GM10248 (cell line): ENCODE data around the gene TUBGCP3.
"Not testable (repeated sequence)": the region's sequence is repeated elsewhere in the genome, so short reads cannot be mapped to it uniquely, and the experiment has no call there.

Source experiments
- CTCF ChIA-PET: fragments of 300-600 bp; sonication (Branson Sonifier 250); formaldehyde crosslinking; extraction: SDS; loops from one replicate; lab custom pipeline; 2021; ENCODE audit warnings: antibody characterized with exemption; lab: Yijun Ruan, JAX
- POLR2A ChIA-PET: fragments of 350-650 bp; sonication (Branson Sonifier 250); formaldehyde crosslinking; extraction: SDS; loops from one replicate; lab custom pipeline; 2020; ENCODE audit warnings: antibody characterized with exemption; lab: Yijun Ruan, JAX
- DNase-seq: peaks from one replicate; pipeline ENCODE4 v3.0.0; 2012; ENCODE audit errors: extremely low spot score
- TF ChIP-seq, protein P1 (sequence below): IDR thresholded peaks from 2 replicates; pipeline ENCODE4 v1.5.1; 2012; ENCODE audit warnings: mild to moderate bottlenecking, low read depth; ENCODE audit errors: extremely low read depth, missing control alignments, control extremely low read depth

TUBGCP3 gene

DNA sequence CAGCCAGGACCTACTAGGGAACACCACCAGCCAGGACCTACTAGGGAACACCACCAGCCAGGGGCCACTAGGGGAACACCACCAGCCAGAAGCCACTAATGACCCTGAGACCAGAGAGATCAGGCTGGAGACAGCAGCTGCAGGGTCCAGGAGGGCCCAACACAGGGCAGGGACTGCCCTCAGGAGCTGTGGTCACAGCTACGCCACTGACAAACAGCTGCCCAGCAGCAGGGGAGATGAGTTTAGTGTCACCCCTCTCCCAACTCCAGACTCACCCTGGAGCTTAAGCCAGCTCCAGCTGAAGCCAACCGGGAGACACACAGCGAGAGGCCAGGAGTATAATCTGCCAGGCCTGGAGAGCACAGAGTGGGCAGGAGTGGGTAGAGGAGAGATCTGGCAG is 25.7 kb downstream of the TUBGCP3 start:
- DNase-seq = no peak
- TF ChIP-seq, protein P1, sequence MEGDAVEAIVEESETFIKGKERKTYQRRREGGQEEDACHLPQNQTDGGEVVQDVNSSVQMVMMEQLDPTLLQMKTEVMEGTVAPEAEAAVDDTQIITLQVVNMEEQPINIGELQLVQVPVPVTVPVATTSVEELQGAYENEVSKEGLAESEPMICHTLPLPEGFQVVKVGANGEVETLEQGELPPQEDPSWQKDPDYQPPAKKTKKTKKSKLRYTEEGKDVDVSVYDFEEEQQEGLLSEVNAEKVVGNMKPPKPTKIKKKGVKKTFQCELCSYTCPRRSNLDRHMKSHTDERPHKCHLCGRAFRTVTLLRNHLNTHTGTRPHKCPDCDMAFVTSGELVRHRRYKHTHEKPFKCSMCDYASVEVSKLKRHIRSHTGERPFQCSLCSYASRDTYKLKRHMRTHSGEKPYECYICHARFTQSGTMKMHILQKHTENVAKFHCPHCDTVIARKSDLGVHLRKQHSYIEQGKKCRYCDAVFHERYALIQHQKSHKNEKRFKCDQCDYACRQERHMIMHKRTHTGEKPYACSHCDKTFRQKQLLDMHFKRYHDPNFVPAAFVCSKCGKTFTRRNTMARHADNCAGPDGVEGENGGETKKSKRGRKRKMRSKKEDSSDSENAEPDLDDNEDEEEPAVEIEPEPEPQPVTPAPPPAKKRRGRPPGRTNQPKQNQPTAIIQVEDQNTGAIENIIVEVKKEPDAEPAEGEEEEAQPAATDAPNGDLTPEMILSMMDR = no peak
- ChIA-PET POLR2A (no interaction called here), CTCF (no interaction called here)

DNA sequence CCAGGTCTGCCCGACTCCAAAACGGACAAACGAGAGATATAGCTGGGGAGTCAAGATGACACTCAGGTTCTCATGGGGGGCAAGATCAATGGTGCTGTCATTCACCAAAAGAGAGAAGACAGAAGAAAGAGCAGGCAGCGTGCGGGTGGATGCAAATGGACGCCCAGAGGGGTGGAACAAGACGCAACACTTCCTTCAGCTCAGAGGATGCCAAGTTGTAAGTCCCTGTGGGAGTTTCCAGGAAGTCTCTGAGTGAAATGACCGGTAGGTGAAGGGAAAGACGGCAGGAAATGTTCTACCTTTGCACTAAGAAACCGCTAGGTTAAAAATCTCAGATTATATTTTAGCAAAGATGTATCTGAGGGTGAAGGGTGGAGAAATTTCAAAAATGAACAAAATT is 26.5 kb downstream of the TUBGCP3 start:
- TF ChIP-seq, protein P1 = no peak
- CTCF ChIA-PET = interaction anchor here (0.9 to 1.7 kb wide), 6 partner anchors 11 to 1646 kb away, joined by 3 to 5 read pairs (median 4); partner anchors contain the start of gene ANKRD10
- POLR2A ChIA-PET = no interaction called here
- no peak for DNase-seq

DNA sequence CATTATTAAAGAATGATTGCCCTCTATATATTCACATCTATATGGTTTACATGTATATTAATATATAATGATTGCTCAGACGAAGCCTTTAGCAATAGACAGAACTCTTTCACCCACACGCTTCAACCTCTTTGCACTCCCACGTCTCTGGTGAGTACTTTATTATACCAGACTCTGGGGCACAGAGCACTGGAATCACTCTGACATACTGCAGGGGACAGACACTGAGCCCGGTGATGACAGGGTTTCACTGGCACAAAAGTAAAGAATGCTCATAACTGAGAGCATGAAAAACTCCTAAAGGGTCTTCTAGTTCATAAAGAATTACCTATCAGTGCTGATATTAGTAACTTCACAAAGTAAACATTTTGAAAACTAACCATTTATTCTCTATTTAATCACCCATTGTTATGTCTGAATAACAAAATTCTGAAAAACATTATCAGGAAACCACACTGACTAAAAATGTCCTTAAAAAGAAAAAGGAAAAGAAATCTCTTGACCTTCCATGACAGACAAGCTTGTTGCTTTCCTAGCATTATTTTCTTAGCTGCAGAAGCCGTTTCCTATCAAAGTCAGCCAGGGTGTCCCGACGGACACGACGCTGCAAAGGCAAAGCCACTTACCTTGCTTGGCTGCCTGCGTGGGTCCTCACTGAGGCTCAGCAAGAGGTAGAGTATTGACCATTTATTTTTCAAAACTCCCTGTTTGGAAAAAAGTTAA is 29.1 kb downstream of the TUBGCP3 start:
- CTCF ChIA-PET = no interaction called here

DNA sequence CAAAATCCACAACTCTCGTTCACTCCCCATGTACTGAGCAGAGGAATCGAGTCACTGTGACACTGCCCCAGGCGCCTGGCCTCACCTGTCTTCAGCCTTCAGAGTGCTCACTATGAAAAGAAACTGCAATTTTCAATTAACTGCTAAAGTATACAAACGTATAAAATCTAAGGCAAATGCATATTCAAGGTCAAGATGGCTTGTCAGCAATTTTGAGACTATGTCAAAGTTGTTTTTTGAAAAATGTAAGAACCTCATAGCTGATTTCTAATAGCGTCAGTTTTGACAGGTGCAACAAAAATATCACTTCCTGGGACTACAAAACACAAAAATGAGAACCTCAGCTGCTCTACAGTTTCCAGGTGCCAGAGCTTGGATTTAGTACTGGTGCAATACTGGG is 31.4 kb downstream of the TUBGCP3 start:
- DNase-seq = no peak
- ChIA-PET CTCF (no interaction called here), POLR2A (no interaction called here)
- TF ChIP-seq, protein P1 = no peak

More for the DNA sequence above, 29.1 kb downstream of the TUBGCP3 start:
- TF ChIP-seq, protein P1 = no peak
- DNase-seq = no peak
- POLR2A ChIA-PET = no interaction called here

DNA sequence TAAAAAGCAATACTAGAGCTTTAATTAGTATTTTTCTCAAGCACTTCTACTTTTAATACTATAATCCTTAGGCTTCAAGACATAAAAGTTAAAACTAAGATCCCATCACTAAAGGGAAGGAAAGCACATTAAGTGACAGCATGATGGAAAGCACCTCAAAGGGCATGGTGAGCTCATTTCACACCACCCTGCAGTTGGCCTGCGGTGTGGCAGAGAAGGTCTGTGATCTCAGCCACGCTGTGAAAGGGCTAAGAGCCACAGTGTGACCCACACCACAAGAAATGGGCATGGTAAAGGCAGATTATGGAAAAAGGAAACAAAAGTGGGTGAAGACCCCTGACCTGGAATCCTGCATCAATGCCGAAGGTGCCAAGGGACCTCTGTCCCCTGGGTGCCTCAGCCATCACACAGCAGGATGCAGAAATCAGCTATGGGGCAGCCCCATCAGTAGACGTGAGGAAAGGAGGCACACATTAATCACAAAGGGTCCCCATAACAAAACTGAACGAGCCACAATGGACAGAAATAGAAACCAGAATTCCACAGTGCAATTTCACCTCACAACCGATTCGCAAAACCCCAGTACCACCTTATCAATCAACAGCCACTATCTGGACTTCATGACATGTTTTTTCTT is 33.6 kb downstream of the TUBGCP3 start:
- POLR2A ChIA-PET = no interaction called here
- TF ChIP-seq, protein P1 = no peak
- DNase-seq = no peak
- CTCF ChIA-PET = interaction anchor here (1.0 to 1.8 kb wide), 5 partner anchors 9 to 53 kb away, joined by 3 to 5 read pairs (median 3); no protein-coding TSS in a partner anchor

DNA sequence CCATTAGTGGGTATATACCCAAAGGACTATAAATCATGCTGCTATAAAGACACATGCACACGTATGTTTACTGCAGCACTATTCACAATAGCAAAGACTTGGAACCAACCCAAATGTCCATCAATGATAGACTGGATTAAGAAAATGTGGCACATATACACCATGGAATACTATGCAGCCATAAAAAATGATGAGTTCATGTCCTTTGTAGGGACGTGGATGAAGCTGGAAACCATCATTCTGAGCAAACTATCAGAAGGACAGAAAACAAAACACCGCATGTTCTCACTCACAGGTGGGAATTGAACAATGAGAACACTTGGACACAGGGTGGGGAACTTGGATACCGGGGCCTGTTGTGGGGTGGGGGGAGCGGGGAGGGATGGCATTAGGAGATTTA is 39.0 kb downstream of the TUBGCP3 start:
- CTCF ChIA-PET = interaction anchor here (1.6 to 2.2 kb wide), 2 partner anchors 12 to 29 kb away, joined by 4 to 5 read pairs; no protein-coding TSS in a partner anchor
- POLR2A ChIA-PET, DNase-seq: not testable (repeated sequence)

DNA sequence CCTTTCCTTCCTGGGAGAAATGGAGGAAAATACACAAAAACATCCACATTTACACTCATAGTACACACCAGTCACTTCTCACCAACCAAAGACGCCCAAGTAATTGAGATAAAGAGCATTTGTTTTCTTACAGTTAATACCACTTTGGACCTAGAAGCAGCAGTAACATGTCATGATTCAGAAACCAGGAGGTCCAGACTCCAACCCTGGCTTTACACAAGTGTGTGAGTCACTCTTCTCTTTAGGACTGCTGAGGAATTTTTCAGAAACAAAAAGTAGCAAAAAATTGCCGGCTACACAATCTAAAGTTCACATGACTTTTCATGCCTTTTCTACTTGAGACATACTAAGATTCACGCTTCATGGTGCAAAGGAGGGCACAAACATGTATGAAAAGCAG is 42.1 kb downstream of the TUBGCP3 start:
- CTCF ChIA-PET = interaction anchor here (0.9 to 2.0 kb wide), 2 partner anchors 8 to 15 kb away, joined by 3 to 5 read pairs; no protein-coding TSS in a partner anchor
- TF ChIP-seq, protein P1 = no peak
- POLR2A ChIA-PET = no interaction called here
- no peak for DNase-seq
